Activated CD4-positive, alpha-beta T cell treated with anti-CD3 and anti-CD28 coated beads for 48 hours (primary cell): ENCODE results near the gene AGAP3.

Experiments used
- DNase-seq: peaks from one replicate; pipeline ENCODE4 v3.0.0-alpha.2; 2020

The AGAP3 gene

DNA sequence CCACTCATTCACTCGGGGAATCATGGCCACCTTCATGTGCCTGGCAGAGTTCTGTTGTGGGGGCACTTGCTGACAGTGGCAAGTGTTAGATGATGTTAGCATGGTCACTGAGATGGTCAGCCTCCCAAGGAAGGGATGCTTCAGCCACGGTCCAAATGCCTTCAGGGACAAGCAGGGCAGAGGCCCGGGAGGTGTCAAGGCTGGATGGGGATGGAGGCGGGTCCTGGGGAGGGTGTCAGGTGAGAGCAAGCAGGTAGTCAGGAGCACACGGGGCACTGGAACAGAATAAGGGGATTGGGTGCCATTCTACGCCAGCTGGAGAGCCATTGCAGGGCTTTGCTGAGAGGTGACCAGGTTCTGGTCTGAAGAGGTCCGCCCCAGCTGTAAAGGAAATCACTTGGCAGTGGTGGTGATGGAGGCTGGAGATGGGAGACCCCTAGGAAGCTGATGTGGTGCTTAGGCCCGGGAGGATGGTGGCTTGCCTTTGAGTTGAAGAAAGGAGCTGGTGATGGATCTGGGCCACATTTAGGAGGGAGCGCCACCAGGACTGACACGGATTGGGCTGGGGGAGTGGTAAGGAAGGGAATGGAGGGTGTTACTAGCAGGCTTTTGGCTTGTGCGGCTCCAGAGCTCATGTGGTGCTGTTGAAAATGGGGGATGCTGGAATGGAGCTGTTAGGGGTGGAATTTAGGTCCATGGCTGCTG lies 24.1 kb downstream of the AGAP3 start:
- DNase-seq, result no peak

DNA sequence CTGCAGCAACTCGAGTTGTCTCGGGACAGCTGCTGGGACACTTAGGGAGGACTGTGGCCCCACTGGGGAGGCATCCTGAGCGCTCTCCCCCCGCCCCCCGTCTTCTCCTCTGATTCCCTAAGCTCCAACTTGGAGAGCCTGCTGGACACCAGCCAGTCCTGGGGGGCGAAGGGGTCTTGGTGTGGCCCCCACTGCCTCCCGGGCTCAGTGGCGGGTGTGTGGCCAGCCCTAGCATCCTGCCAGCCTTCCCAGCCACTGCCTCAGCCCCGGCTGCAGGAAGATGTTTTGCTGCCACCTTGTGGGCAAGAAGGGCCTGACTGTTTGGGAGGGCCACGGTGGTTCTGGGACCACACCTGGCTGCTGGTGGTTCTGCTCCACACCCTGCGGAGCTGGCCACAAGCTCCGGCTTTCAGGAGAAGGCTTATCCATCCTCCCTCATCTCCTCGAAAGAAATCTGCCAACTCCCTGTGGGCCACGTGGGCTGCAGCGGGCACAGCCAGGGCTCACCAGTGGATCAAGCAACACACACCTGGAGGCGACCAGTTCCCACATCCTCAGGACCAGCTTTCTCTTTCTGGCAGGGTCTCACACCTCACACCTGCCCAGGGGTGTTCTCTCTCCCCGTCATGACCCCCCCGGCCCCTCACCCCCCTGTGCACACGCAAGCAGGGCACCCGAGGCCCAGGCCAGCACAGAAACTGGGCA lies 24.8 kb downstream of the AGAP3 start:
- peak; percentile 82 for DNase-seq

DNA sequence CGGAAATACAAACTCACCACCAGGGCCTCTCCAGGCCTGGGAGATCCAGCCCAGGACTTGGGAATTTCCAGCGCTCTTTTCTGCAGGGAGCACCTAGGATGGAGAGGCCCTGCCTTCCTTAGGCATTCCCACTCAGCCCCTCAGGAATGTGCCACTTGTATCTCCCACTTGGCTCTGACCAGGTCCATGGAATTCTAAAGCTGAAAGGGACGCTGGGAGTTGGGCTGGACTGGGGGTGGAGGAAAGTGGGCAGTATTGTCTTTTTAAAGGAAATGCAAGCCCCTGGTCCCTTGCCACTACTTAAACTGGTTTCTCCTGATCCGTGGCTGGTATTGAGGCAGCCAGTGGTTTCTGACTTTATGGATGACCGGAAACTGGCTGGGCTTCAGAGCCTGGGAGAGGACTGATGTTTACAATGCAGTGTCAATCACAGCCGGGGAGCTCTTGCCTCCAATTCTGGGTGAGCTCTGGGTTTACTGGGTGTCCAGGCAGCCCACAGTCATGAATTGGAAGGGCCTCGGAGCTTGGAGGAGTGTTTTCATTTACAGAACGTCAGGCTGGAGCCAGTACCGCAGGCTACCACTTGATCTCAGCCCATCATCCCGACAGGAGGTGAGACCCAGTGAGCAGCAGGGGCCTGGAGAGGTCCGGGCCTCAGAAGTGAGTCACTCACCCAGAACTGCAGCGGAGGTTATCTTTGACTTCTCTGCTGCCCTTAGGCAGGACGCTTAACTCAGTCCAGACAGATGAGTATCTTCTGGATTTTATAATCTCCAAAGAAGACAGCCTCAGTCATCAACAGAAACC lies 27.3 kb downstream of the AGAP3 start:
- DNase-seq, result no peak

DNA sequence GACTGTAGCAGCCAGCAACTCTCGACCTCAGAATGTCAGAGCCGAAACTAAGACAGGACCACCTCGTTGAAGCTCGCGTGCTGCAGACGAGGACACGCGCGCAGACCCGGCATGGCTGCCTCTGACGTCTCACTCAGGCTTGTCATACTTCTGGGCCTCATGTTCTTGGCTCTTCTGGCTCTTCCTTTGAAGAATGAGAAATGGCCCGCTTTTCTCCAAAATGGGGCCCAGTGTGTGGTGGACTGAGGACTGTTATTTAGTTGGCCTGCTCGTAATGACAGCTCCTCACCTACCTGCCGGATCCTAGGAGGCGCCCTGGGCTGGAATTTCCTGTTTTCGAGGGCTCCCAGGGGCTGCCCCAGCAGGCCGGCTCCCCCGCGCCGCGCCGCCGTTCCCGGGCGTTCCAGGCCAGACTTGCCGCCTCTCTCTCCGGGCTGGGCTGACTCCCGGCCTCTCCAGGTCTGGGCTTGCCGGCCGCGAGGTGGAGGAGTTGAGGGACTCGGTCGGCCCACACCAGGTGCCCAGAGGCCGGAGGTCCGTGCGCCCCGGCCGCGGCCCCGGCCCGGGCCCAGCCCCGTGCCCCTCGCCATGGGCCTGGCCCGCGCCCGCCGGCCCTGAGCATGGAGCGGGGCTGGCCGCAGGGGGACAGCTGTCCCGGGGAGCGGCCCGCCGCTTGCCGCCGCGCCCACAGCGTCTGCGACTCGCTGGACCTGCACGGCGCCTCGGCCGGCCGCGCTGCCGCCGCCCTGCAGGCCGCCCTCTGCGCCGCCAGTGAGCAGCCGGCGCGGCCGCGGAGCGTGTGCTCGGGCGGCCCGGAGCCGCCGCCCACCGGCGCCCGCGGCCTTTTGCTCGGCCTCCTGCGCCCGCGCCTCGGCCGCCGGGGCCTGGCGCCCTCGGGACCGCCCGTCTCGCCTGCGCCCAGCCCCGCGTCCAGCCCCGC lies 28.1 kb downstream of the AGAP3 start:
- DNase-seq, result no peak

DNA sequence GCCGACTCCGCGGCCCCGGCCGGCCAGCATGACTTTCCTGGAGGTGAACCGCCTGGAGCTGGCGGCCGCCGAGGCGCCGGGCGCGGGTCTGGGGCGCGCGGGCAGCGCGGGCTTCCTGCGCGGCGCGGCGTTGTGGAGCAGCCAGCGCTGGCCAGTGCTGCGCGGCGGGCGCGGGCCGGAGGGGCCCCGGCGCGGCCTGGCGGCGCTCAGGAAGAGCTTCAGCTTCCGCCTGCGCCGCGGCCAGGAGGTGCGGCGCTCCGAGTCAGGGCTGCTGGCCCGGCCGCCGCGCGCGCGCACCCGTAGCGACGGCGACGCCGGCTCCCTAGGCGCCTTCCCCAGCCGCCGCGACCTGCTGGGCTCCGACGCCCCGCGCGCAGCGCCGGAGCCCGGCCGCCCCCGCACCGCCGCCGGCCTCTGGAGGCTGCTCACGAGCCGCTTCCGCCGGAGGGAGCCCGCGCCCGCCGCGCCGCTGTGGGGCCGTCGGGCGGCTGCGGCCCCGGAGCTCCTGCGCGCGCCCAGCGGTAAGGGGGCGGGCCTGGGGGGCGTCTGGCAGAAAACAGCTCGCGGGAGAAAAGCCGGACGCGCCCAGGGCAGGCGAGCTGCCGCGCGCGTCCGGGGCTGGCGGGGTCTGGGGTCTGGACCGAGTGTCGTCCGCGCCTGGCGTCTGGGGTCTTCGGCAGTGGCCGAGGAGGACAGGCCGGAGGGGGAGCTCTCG lies 29.0 kb downstream of the AGAP3 start:
- peak; percentile 49 for DNase-seq

DNA sequence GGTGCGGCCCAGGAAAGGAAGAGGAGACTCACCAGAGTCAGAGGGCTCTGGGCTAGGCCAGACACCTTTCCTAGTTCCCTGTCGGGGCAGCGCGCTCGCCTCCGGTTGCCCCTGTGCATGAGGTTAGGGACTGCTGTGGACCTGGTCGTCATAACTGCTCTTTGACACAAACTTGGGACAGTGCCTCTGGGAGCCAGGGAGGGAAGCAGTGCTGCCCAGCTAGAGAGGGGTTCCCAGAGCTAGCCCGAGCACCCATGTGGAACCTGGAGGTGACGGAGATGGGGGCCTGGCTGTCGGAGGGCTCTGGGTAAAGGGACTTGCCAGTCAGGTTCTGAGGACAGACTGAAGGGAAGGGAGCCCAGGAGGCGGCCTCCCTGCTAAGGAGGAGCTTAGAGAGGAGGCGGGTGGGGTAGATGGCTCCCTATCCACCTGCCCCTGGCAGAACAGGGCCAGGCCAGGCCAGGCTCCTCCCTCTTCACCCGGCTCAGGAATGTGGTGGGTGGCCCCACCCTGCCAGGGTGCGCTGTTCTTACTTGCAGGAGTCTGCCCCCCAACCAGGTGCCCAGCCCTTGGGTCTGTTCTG lies 29.7 kb downstream of the AGAP3 start:
- peak; percentile 20 for DNase-seq

DNA sequence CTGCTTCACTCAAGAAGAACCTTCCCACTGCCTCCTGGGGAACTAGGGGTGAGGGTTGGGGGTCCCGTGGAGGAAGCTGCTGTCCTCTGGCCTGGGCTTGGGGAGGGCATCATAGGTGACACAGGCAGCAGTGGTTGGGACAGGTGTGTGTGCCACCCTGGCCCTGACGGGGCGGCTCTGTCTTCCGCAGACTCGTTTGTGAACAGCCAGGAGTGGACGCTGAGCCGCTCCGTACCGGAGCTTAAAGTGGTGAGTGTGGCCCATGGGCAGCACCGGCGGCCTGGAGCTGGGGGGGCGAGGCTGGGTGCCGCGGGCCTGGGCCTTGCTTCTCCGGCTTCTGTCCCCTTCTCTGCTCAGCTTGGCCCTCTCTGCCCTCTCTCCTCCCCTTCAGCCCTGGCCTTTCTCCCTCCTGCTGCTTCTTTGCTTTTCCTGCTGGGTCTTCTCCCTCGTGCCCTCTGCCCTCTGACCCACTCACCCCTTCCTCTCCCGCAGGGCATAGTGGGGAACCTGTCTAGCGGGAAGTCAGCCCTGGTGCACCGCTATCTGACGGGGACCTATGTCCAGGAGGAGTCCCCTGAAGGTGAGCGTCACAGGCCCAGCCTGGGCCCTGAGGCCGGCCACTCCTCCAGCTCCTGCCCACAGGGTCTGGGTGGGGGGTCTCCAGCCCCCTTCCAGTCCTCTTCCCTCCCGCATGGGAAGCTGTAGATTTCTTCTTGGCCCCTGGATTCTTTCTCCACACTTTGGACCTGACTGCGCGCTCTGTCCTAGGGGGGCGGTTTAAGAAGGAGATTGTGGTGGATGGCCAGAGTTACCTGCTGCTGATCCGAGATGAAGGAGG lies 30.5 kb downstream of the AGAP3 start:
- no peak for DNase-seq

DNA sequence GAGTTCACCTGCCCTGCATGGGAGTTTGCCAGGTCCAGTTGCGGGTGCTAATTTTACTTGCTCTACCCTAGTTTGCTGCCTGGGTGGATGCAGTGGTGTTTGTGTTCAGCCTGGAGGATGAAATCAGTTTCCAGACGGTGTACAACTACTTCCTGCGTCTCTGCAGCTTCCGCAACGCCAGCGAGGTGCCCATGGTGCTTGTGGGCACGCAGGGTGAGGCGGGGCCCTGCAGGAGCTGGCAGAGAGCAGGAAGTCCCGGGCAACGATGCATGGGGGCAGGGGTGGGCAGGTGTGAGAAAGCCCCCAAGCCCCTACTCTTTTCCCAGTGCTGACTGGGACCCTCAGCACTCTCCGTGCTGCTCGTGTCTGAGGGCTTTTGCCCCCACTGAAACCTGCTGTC lies 31.3 kb downstream of the AGAP3 start:
- DNase-seq, result peak; percentile 23

DNA sequence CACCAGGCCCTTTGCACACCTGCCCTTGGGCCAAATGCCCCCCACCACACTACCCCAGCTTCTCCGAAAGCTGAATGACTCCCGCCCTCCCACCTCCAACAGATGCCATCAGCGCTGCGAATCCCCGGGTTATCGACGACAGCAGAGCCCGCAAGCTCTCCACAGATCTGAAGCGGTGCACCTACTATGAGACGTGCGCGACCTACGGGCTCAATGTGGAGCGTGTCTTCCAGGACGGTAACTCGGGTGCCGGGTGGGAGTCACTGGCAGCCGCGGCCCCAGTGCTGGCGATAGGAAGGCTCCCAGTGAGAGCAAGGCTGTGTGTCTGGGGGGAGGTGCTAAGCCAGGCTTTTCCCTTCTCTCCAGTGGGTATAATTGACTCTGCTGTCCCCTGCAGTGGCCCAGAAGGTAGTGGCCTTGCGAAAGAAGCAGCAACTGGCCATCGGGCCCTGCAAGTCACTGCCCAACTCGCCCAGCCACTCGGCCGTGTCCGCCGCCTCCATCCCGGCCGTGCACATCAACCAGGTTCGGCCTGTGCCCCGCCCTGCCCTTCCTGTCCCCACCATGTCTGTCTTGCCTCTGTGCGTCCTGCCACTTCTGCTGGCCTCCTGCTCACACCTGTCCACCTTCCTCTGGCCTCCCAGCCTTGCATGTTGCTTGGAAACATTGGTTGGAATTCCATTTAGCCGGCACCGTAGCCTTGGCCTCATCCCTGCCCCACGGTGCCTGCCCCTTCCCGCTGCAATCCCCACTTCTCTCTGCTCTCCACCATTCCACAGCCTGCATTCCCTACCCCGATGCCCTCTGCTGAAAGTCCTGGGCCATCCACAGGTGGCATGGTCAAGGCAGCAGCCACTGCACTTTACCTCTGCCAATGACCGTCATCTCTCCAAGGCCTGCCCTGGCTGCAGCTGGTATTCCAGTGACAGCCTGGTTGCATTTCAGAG lies 32.1 kb downstream of the AGAP3 start:
- no peak for DNase-seq

DNA sequence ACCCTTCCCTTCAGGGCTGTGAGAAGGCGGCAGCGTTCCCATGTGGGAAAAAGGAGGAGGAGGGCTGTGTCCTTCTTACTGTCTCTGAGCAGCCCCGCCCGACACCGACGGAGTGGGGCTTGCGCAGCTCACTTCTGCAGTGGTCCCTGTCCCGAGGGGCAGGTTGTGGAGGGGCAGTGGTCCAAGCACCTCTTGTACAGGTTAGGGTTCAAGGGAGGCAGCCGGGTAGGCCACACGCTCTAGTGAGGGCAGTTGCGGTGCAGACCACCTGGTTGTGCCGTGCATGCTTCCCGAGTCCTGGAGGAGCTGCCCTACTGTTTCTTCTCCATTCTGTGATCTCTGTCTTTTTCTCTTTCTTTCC lies 32.8 kb downstream of the AGAP3 start:
- no peak for DNase-seq

DNA sequence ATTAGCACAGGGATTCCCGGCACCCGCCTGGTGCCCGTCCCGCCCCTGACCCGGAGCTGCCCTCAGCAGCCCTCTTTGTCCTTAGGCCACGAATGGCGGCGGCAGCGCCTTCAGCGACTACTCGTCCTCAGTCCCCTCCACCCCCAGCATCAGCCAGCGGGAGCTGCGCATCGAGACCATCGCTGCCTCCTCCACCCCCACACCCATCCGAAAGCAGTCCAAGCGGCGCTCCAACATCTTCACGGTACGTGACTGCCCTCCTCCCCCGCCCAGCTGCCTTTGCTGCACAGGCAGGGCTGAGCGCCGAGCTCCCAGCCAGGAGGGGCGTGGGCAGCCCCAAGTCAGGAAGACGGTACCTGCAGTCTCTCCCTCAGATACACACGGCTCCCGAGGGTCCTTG lies 33.6 kb downstream of the AGAP3 start:
- no peak for DNase-seq

DNA sequence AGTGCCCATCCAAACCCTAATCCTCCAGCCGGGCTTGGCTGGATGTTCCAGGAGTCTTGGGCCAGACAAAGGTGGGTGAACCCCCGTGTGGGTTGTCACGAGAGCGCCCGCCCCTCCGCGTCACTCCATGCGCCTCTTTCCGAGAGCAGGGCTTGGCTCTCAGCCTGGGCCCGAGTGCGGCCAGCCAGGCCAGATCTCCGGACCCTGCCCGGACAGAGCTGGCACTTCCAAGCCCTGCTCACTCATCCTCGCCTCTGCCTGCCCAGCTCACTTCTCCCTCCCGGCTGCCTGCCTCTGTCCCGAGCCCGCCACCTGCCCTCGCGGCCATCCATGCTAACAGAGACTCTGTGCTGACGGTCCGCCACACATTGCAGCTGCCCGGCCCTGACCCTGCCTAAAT lies 34.6 kb downstream of the AGAP3 start:
- no peak for DNase-seq

DNA sequence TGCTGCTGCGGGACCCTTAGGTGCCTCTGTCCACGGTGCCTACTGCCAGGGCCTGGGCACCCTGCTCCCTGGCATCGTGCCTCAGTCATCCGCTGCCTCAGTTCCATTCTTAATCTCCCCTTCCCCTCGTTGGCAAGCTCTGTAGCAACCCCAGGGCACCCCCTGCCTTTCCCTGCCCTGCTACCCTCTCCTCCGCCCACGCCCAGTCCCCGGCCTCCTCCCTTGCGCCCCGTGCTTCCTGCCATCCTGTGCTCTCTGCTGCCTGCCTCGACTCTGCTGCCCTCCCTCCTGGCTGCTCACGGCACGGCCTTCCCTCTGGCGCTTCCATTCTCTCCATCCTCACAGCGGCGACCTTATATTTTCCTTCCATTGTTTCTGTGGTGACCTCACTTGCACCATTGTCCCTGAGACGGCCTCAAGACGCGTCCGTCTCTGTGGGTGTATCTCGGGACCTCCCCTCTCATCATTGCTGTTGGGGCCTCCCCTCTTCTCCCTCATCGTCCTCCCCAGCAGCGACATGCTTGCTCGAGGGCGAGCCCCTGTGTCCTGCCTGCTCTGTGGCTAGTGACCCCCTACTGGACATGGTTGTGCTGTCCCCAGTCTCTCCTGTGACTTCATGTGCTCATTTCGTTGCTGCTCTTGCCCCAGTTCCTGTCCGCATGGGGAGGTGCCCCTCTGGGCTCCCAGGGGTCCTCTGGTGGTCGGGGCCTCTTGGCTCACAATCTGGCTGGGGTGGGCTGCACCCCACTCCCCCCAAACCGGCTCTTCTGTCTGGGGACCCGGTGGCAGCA lies 35.3 kb downstream of the AGAP3 start:
- DNase-seq, result no peak

DNA sequence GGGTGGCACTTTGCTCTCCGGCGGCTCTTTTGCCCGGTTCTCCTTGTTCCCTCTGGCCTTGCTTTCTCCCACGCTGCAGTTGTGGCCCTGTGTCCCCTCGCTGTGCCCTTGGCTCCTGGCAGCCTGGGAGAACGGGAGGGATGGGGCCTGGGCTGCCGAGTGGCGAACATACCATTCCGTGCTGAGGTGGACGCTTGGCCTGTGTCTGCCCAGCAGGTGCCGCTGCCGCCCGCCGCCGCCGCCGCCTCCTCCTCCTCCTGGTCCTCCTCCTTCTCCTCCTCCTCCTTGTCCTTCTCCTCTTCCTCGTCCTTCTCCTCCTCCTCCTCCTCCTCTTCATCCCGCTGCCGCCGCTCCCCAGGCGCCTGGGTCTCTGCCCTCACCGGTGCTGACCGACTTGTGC lies 36.0 kb downstream of the AGAP3 start:
- no peak for DNase-seq

DNA sequence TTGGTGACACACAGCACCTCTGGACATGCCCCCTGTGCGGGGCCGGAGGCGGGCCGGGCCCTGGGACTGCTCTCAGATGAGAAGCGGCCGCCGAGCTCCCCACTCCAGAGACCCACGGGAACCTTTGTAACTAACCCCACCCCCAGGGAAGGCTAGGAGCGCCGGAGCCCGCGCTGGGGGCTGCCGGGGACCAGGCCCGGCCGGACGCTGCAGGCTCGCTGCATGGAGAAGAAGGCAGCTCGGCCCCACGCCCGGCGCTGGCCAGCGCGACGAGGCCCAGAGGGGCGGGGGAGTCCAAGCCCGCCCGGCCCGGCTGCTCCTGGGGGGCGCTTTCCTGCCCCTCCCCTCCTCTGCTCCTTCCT lies 36.5 kb downstream of the AGAP3 start:
- DNase-seq, result no peak

DNA sequence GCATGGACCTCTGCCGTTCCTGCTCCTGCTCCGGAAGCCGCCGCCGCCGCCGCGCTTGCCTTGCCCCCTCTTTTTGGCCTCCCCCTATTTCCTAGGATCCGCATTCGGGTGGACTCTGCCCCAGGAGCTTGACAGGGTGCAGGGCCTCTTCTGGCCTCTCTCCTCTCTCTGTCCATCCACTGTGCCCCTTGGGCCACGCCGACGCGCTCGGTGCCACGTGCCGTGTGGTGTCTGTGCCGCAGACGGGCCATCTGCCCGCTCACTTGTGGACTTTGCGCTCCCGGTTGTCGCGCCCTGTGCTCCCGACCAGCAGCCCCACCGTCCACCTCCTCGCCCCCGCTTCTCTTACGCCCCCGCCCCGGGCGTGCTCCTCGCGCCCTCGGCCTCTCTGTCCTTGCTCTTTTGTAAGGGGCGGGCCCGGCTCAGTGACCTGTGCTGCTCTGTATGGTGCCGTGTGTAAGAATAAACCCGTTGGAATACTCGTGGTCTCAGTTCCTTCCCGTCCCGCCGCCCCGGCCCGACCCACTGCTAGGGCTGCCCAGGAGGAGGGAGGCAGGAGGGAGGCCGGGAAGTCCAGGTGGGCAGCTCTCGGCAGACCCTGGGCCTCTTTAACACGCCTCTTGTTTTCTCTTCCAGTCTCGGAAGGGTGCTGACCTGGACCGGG lies 37.0 kb downstream of the AGAP3 start:
- DNase-seq, result no peak

DNA sequence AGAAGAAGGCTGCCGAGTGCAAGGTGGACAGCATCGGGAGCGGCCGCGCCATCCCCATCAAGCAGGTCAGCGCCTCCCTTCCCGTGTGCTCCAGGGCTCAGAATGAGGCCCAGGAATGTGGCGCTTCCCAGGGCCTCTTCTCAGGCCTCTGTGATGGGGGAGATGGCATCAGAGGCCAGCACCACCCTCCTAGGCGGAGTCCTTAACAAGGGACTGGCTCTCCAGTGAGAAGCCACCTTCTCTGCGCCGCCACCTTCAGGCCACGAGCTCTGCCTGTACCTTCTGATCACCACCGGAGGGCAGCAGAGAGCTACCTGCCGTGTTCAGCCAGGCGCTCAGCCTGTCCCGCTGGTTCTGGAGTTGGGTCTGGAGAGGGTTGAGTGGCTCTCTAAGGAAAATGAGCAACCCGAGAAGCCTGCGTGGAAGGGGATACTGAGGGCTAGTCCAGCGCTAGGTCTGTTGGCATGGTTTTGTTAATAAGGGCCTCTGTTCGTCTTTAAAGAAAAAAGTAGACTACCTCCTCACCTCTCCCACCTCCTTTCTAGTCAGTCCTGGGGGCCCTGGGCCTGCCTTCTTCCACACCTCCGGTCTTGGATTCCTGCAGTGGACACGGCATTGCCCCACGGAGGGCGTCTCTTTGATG lies 37.7 kb downstream of the AGAP3 start:
- peak; percentile 88 for DNase-seq

DNA sequence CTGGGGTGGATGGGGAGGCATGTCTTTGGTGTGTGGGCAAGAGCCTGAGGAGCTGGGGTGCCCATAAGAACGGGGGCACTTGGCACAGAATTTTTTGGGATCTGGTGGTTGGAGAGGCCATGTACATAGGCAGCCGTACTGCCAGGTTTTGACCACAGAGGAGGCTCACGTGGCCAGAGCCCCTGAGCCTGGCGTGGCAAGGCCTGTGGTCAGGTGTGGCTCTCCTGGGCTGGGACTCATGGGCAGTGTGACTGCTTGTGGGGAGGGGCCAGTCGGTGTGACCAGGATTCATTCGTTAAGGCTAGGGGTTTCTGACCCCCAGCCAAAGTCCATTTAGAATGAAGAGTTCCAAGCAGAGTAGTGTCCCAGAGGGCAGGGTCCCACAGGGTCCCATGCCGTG lies 38.2 kb downstream of the AGAP3 start:
- DNase-seq, result no peak
